K562 (cell line): ENCODE results near the gene DYNC1I2. TPM values are rescaled to one million over a fixed set of nuclear protein-coding genes. Genes with fewer than 3 reads are reported as not detected.

Experiments
- BRF1 ChIP-seq: IDR thresholded peaks from 3 replicates; pipeline ENCODE4 v1.6.1; 2011; ENCODE audit warnings: borderline replicate concordance, mild to moderate bottlenecking; ENCODE audit not compliant: insufficient read length; ENCODE audit errors: extremely low read depth
- CGGBP1 ChIP-seq: fragments of 250-450 bp; sonication (Bioruptor Pico); IDR thresholded peaks from 2 replicates; pipeline ENCODE4 v1.9.0; 2021; ENCODE audit warnings: mild to moderate bottlenecking
- ESRRA ChIP-seq: fragments of 450-650 bp; IDR thresholded peaks from 2 replicates; pipeline ENCODE4 v1.6.1; 2014; ENCODE audit warnings: low read depth, mild to moderate bottlenecking, moderate library complexity, borderline replicate concordance
- FOXK2 ChIP-seq, 2 experiments: fragments of 450-650 bp; IDR thresholded peaks in 1 of 2; conservative IDR thresholded peaks in 1 of 2; 2 replicates each; pipeline ENCODE4 v1.6.1; 2016; ENCODE audit warnings: low read depth in 2 of 2, mild to moderate bottlenecking in 1 of 2
- MEIS2 ChIP-seq: fragments of 450-650 bp; IDR thresholded peaks from 2 replicates; pipeline ENCODE4 v1.6.1; 2014; ENCODE audit warnings: mild to moderate bottlenecking; ENCODE audit not compliant: partially characterized antibody
- MYBL2 ChIP-seq, 2 experiments: fragments of 450-650 bp in 1 of 2; sonication (generic) in 1 of 2; formaldehyde crosslinking in 1 of 2; IDR thresholded peaks; 2 replicates each; pipeline versions ENCODE4 v1.6.1 to v1.8.1; 2017 to 2022; ENCODE audit warnings: borderline replicate concordance in 1 of 2, inconsistent platforms in 1 of 2, low read depth in 1 of 2, mild to moderate bottlenecking in 1 of 2, missing genetic modification reagents in 1 of 2, moderate library complexity in 1 of 2
- SIN3B ChIP-seq: fragments of 450-650 bp; IDR thresholded peaks from 2 replicates; pipeline ENCODE4 v1.6.1; 2017; ENCODE audit warnings: low read depth, mild to moderate bottlenecking, moderate library complexity
- TCFL5 ChIP-seq: fragments of 250-450 bp; sonication (Bioruptor Pico); conservative IDR thresholded peaks from 2 replicates; pipeline ENCODE4 v1.6.1; 2021; ENCODE audit warnings: mild to moderate bottlenecking, moderate library complexity, matching md5 sums
- ZBTB9 ChIP-seq: fragments of 450-650 bp; formaldehyde crosslinking; IDR thresholded peaks from 2 replicates; pipeline ENCODE4 v1.4.0; 2020; ENCODE audit warnings: mild to moderate bottlenecking, moderate library complexity
- ZNF277 ChIP-seq: fragments of 250-450 bp; sonication (Bioruptor Pico); IDR thresholded peaks from 2 replicates; pipeline ENCODE4 v1.8.0; 2022; ENCODE audit warnings: inconsistent platforms, mild to moderate bottlenecking, moderate library complexity, borderline replicate concordance
- ZNF445 ChIP-seq: fragments of 250-450 bp; sonication (Bioruptor Pico); IDR thresholded peaks from 2 replicates; pipeline ENCODE4 v1.4.0; 2020; ENCODE audit warnings: low read depth, mild to moderate bottlenecking, moderate library complexity
- polyA plus RNA-seq, 8 experiments: library from polyadenylated mRNA; depleted of rRNA in 4 of 8; stranded (reverse) in 5 of 8; unstranded in 3 of 8; fragments of >200 nt; fragmentation: Nextera tagmentation in 2 of 8; fragmentation: Illumina TruSeq in 1 of 8; extraction: Ambion mirVana in 2 of 8; extraction: Trizol in 1 of 8; gene quantifications; 2 replicates each; pipeline versions ENCODE4 v1.2.1 to v1.2.3, GENCODE V29; 2011 to 2014; ENCODE audit warnings: inconsistent platforms in 1 of 8, missing spikeins in 1 of 8
- total RNA-seq, 7 experiments: library from RNA; depleted of rRNA in 6 of 7; stranded (reverse); fragments of >200 nt in 6 of 7; fragmentation: Illumina TruSeq in 2 of 7; extraction: Trizol in 2 of 7; gene quantifications; 2 replicates each; pipeline versions ENCODE4 v1.2.1 to v1.2.3, GENCODE V29; 2011 to 2021; ENCODE audit warnings: low replicate concordance in 1 of 7

DYNC1I2 gene
- total and polyA plus RNA-seq, 9 of the 15 experiments (the other 6 are each of a cell fraction or from before 2014, with no cell fraction given): 59.1 to 204 (median 100) TPM

- TF ChIP-seq FOXK2 (conservative IDR thresholded peaks at IDR 0.05 in 1 of 2, IDR thresholded peaks at IDR 0.05 in 1 of 2; ENCODE audit: low read depth in 2 of 2) (no peak), ESRRA (no peak), MYBL2 (IDR thresholded peaks at IDR 0.05; ENCODE audit: low read depth) (no peak), MYBL2 (CRISPR knock-in tag; IDR thresholded peaks at IDR 0.05; ENCODE audit: borderline replicate concordance) (no peak), TCFL5 (no peak), BRF1 (no peak), ZBTB9 (no peak), MEIS2 (no peak), ZNF277 (CRISPR knock-in tag) (no peak), SIN3B (no peak), ZNF445 (no peak), CGGBP1 (CRISPR knock-in tag) (no peak)
Observed at GRCh38 chr2:171719660-171720059, 32.4 kb downstream of the DYNC1I2 start (continued).
